HG03442 (cell line): Measurements from ENCODE around the gene CDH19.

Source experiments
- ATAC-seq: cut with Tn5 transposase; IDR thresholded peaks from one replicate; pipeline ENCODE4 v1.9.1; 2021; ENCODE audit warnings: mild to moderate bottlenecking, moderate library complexity; ENCODE audit not compliant: unreplicated experiment

The CDH19 gene

GRCh38 chr18:66603941-66604627 is at the start of gene CDH19:
Gene CDH19, minus strand, starts transcription at chr18:66604090. Its CDS starts 31,886 bp downstream, at chr18:66572204.
- no peak for ATAC-seq

- ATAC-seq = no peak
Measured at GRCh38 chr18:66647671-66648070, 43.8 kb upstream of the CDH19 start.

GRCh38 chr18:66646609-66647008 is 42.7 kb upstream of the CDH19 start:
- ATAC-seq = no peak

GRCh38 chr18:66645983-66646382 is 42.1 kb upstream of the CDH19 start:
- no peak for ATAC-seq

- no peak for ATAC-seq
Measured at GRCh38 chr18:66641056-66641455, 37.2 kb upstream of the CDH19 start.

- ATAC-seq = no peak
Measured at GRCh38 chr18:66640431-66640830, 36.5 kb upstream of the CDH19 start.

- no peak for ATAC-seq
Measured at GRCh38 chr18:66638856-66639629, 35.2 kb upstream of the CDH19 start.

- no peak for ATAC-seq
Measured at GRCh38 chr18:66635342-66635741, 31.5 kb upstream of the CDH19 start.

GRCh38 chr18:66632756-66633155 is 28.9 kb upstream of the CDH19 start:
- no peak for ATAC-seq

GRCh38 chr18:66630831-66631230 is 26.9 kb upstream of the CDH19 start:
- ATAC-seq = no peak

GRCh38 chr18:66623821-66624220 is 19.9 kb upstream of the CDH19 start:
- no peak for ATAC-seq

- no peak for ATAC-seq
Measured at GRCh38 chr18:66621816-66622576, 18.1 kb upstream of the CDH19 start.

GRCh38 chr18:66616523-66616983 is 12.7 kb upstream of the CDH19 start:
- ATAC-seq = peak; percentile 95

GRCh38 chr18:66615176-66615575 is 11.3 kb upstream of the CDH19 start:
- ATAC-seq = no peak

GRCh38 chr18:66607632-66608031 is 3.7 kb upstream of the CDH19 start:
- ATAC-seq = no peak

- ATAC-seq = no peak
Measured at GRCh38 chr18:66601649-66602048, 2.2 kb downstream of the CDH19 start.

- ATAC-seq = no peak
Measured at GRCh38 chr18:66599190-66599589, 4.7 kb downstream of the CDH19 start.

- no peak for ATAC-seq
Measured at GRCh38 chr18:66587430-66587829, 16.5 kb downstream of the CDH19 start.

GRCh38 chr18:66582211-66582610 is 21.7 kb downstream of the CDH19 start:
- ATAC-seq = no peak

GRCh38 chr18:66575263-66575662 is 28.6 kb downstream of the CDH19 start:
- no peak for ATAC-seq

GRCh38 chr18:66571845-66572244 is 32.0 kb downstream of the CDH19 start:
- ATAC-seq = no peak

GRCh38 chr18:66566616-66567015 is 37.3 kb downstream of the CDH19 start:
- ATAC-seq = no peak
